Body of pancreas (tissue), 4 donors: ENCODE data around the gene RIPOR1. TPM values are rescaled to one million over a fixed set of nuclear protein-coding genes. Genes with fewer than 3 reads are reported as not detected.

Experiments used
- ATAC-seq: fragments of 150-250 bp; one replicate; pipeline ENCODE4 v1.9.1; 2016
- DNase-seq, 4 donors: peaks; one replicate each; pipeline ENCODE4 v3.0.0-alpha.2; 2019
- H3K27ac ChIP-seq, 4 donors: fragments of 200-600 bp; sonication (generic); 1 replicate in 3 of 4; 2 replicates in 1 of 4; pipeline versions ENCODE4 v1.5.1 to v1.6.1; 2016 to 2019; ENCODE audit warnings: mild to moderate bottlenecking in 1 of 4, mixed read lengths in 1 of 4, moderate library complexity in 1 of 4
- H3K27me3 ChIP-seq, 2 donors: fragments of 200-600 bp; sonication (generic); one replicate each; pipeline ENCODE4 v1.6.0; 2016; ENCODE audit warnings: mild to moderate bottlenecking in 1 of 2
- H3K36me3 ChIP-seq, 2 donors: fragments of 200-600 bp; sonication (generic); replicated peaks in 1 of 2; 2 replicates each; pipeline ENCODE4 v1.5.1; 2016; ENCODE audit warnings: low read depth in 2 of 2; ENCODE audit not compliant: insufficient read depth in 1 of 2
- H3K4me1 ChIP-seq: fragments of 200-600 bp; sonication (generic); one replicate; pipeline ENCODE4 v1.6.0; 2016
- H3K4me3 ChIP-seq, 2 donors: fragments of 200-600 bp; sonication (generic); 1 replicate in 1 of 2; 2 replicates in 1 of 2; pipeline ENCODE4 v1.5.1; 2016 to 2019
- H3K9me3 ChIP-seq, 3 donors: fragments of 200-600 bp; sonication (generic); 1 replicate in 2 of 3; 2 replicates in 1 of 3; pipeline ENCODE4 v1.5.1; 2016
- POLR2A ChIP-seq, 3 donors: fragments of 450-650 bp; IDR thresholded peaks; one replicate each; pipeline ENCODE4 v1.6.1; 2016; ENCODE audit warnings: antibody characterized with exemption in 3 of 3, mild to moderate bottlenecking in 2 of 3
- WGBS, 2 donors: methylation state at CpG; one replicate each; pipeline ENCODE4 v1.1.5; 2017; 5-methylcytosine and 5-hydroxymethylcytosine counted together
- intact Hi-C: fragments of 100-400 bp; cut with DNase I; formaldehyde crosslinking; loops from one replicate; pipeline ENCODE4 v1.15.1; 2023
- total RNA-seq, 2 donors: library from RNA; depleted of rRNA; stranded (reverse); fragments of >200 nt; gene quantifications; one replicate each; pipeline ENCODE4 v1.1.0, GENCODE V29; 2016
- TF ChIP-seq, protein P1 (sequence below), 7 experiments: fragments of 450-650 bp in 4 of 7; fragments of 200-600 bp in 3 of 7; sonication (generic) in 3 of 7; IDR thresholded peaks; one replicate each; pipeline ENCODE4 v1.5.1; 2016 to 2019; ENCODE audit warnings: antibody characterized with exemption in 7 of 7

Gene RIPOR1
- total RNA-seq, 2 donors from 2014 or later = 37.9 to 62.6 TPM

DNA sequence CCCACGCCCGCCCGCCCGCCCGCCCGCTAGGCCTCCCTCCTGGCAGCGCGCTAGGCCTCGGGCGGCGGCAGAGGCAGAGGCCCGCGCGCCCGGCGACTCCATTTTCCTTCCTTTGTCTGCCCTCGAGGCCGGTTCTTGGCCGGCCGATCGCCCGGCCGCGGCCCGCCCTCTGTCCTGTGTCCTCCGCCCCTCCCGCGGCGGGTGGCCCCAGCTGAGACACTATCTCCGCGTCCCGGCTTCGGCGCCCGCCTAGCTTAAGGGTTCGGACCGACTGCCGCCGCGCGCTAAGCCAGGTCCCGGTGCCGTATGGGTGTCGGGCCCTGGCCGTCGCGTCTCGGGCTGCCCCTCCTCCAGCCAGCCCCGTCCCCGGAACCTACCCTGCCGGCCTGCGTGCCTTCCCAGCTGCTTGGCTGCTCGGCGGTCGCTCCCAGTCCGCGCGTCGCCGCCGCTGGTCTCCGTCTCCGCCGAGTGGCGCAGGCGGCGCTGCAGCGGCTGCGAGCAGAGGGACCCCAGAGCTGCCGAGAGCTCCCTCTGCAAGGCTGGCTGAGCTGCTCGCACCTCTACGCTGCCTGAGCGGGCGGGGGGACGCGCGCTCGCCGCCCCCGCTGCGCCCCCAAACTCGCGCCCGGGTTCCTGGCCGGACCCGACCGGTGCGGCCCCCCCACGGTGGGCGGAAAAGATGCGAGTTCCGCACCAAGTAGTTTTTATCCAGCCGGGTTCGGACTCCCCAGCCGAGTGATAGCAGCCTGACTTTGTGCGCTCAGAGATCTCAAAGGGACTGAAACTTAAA, 34.5 kb downstream of the RIPOR1 start:
- DNase-seq = peak; percentile 68 to 73 (median 72)
- Histone ChIP-seq H3K27ac (peak overlapping the region; percentile 94 to 100 (median 99)), H3K4me1 (peaks cover 31% of the 10 kb centered on the region), H3K9me3 (no peaks in the 10 kb centered on the region), H3K27me3 (no peaks in the 10 kb centered on the region), H3K36me3 (no peaks in the 10 kb centered on the region), H3K4me3 (peak overlapping the region; percentile 47 to 87)
- intact Hi-C loops = no loop called here
- peak; percentile 28 for ATAC-seq
- TF ChIP-seq, protein P1, sequence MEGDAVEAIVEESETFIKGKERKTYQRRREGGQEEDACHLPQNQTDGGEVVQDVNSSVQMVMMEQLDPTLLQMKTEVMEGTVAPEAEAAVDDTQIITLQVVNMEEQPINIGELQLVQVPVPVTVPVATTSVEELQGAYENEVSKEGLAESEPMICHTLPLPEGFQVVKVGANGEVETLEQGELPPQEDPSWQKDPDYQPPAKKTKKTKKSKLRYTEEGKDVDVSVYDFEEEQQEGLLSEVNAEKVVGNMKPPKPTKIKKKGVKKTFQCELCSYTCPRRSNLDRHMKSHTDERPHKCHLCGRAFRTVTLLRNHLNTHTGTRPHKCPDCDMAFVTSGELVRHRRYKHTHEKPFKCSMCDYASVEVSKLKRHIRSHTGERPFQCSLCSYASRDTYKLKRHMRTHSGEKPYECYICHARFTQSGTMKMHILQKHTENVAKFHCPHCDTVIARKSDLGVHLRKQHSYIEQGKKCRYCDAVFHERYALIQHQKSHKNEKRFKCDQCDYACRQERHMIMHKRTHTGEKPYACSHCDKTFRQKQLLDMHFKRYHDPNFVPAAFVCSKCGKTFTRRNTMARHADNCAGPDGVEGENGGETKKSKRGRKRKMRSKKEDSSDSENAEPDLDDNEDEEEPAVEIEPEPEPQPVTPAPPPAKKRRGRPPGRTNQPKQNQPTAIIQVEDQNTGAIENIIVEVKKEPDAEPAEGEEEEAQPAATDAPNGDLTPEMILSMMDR (IDR thresholded peaks at IDR 0.05) = peak in 4 of 7 experiments; percentile 18 to 28 (median 25)
- TF ChIP-seq POLR2A (IDR thresholded peaks at IDR 0.05) = peak; percentile 42 to 71 (median 59)
- 0% methylated on average over 74 of the region's 96 CpGs; no CpG with 5 or more reads in 1 of the 2 donors for WGBS, 2 donors

DNA sequence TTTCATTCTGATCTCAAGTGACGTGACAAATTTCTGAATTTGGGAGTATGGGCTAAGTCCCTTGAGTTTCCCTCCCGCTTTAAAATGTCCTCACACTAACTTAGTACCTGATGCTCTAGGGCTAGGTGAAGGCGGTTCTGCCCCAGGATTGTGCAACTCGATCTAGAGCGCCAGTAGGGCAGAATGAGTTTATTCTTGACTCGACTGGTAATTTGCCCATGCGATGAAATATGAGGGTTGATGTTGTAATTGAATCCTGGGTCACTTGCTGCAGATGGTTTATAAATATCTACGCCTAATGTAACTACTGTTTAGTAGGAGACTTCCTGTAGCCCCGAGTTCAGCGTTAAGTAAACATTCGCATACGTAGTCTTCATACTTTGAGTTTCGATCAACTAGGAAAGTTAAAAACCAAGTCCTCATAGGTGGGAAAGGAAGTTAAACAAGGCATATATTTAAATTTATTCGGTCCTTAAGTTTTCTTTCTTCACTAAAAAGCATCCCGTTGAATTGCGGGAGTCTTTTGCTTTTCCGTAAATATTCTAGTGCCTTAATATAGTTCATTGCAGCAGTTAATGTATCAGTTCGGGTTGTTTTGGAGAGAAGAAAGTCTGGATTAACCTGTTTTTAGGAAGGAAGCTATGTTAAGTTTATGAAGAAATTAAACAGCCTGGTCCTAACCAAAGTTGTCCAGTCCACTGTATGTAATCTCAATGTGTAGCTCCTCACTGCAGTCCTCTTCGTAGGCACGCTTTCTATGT, 35.3 kb downstream of the RIPOR1 start:
- Histone ChIP-seq H3K27ac (peak overlapping the region; percentile 94 to 100 (median 99)), H3K4me3 (peak overlapping the region; percentile 47 to 87), H3K4me1 (peaks cover 38% of the 10 kb centered on the region), H3K9me3 (no peaks in the 10 kb centered on the region), H3K36me3 (no peaks in the 10 kb centered on the region), H3K27me3 (no peaks in the 10 kb centered on the region)
- ATAC-seq (no peak), DNase-seq (peak; percentile 55 to 78 (median 68))
- TF ChIP-seq, protein P1 (IDR thresholded peaks at IDR 0.05) = no peak
- TF ChIP-seq POLR2A (IDR thresholded peaks at IDR 0.05) = peak in 2 of 3 donors; percentile 49 to 60
- 1% methylated on average over 19 to 20 of the region's 20 CpGs for WGBS, 2 donors
- intact Hi-C loops = no loop called here

DNA sequence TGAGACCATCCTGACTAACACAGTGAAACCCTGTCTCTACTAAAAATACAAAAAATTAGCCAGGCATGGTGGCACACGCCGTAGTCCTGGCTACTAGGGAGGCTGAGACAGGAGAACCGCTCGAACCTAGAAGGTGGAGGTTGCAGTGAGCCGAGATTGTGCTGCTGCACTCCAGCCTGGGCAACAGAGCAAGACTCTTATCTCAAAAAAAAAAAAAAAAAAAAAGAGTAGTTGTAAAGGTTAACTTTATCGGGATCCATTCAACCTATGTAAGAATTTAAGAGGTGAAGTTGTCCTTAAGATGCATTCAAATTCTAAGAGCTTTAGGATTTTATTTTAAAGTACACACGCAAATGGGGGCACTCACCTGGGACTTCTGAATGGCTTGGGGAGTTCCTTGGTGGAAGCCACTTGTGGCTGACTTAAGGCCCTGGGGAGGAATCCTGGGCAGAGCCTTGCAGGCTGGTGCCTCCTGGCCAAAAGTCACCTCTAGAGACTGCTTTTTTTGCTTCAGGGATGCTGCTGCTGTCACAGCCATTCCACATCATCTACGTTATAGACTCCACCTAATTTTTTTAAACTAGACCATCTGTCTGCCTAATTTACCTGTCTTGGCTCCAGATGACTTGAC, 37.0 kb downstream of the RIPOR1 start:
- no peak for ATAC-seq
- TF ChIP-seq, protein P1 (IDR thresholded peaks at IDR 0.05) = no peak
- TF ChIP-seq POLR2A (IDR thresholded peaks at IDR 0.05) = no peak
- DNase-seq = no peak
- no peak overlapping the region for H3K4me3 ChIP-seq
- intact Hi-C loops = no loop called here
- no peak overlapping the region for H3K27ac ChIP-seq
- 81 to 94% methylated on average over 8 of the region's 8 CpGs for WGBS, 2 donors
- H3K4me1 ChIP-seq = peaks cover 37% of the 10 kb centered on the region
- no peaks in the 10 kb centered on the region for H3K36me3 ChIP-seq
- H3K9me3 ChIP-seq = no peaks in the 10 kb centered on the region
- no peaks in the 10 kb centered on the region for H3K27me3 ChIP-seq

DNA sequence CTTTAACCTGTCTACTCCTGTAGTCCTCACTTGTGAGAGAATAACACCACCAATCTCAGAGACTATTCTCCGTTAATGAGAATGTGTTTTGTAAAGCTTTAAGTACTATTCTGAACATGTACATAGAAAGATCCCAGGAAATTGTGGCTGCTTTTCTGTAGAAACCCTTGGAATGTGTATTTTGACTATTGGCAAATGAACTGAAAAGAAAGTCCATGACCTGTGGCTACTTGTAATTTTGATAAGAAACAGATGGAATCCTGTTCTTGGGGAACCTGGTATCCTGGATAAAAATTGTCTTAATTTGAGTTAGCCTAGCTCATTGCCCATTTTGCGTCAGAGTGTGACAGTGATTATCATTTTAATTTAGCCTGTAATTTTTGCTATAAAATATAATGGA, 42.8 kb downstream of the RIPOR1 start:
- TF ChIP-seq, protein P1 (IDR thresholded peaks at IDR 0.05) = no peak
- TF ChIP-seq POLR2A (IDR thresholded peaks at IDR 0.05) = no peak
- Histone ChIP-seq H3K4me3 (no peak overlapping the region), H3K4me1 (peaks cover 6% of the 10 kb centered on the region), H3K27me3 (no peaks in the 10 kb centered on the region), H3K27ac (no peak overlapping the region), H3K9me3 (no peaks in the 10 kb centered on the region), H3K36me3 (peaks cover 0 to 2% of the 10 kb centered on the region in 2 donors)
- ATAC-seq (no peak), DNase-seq (no peak)
- 89 to 98% methylated on average over 2 of the region's 2 CpGs for WGBS, 2 donors
- intact Hi-C loops = no loop called here
